Measurements from ENCODE around the gene RASAL1.

RASAL1 gene

GRCh38 chr12:113096675-113097461, 38.7 kb downstream of the RASAL1 start:
- Mint-ChIP-seq H3K4me1 (ENCODE audit: low read depth) (peaks cover 2% of the 10 kb centered on the region), H3K4me3 (no peak overlapping the region), H3K27me3 (ENCODE audit: low read depth) (no peaks in the 10 kb centered on the region), H3K36me3 (ENCODE audit: low read depth) (no peaks in the 10 kb centered on the region), H3K27ac (no peak overlapping the region), H3K9me3 (no peaks in the 10 kb centered on the region)
- no peak for DNase-seq (ENCODE audit: low spot score)

- H3K36me3 Mint-ChIP-seq (ENCODE audit: low read depth) = no peaks in the 10 kb centered on the region
- no peaks in the 10 kb centered on the region for H3K27me3 Mint-ChIP-seq (ENCODE audit: low read depth)
- no peak overlapping the region for H3K4me3 Mint-ChIP-seq
- no peaks in the 10 kb centered on the region for H3K9me3 Mint-ChIP-seq
- H3K4me1 Mint-ChIP-seq (ENCODE audit: low read depth) = peaks cover 2% of the 10 kb centered on the region
- DNase-seq (ENCODE audit: low spot score) = no peak
- H3K27ac Mint-ChIP-seq = no peak overlapping the region
Observed at GRCh38 chr12:113095405-113095804, 40.2 kb downstream of the RASAL1 start.

DNA sequence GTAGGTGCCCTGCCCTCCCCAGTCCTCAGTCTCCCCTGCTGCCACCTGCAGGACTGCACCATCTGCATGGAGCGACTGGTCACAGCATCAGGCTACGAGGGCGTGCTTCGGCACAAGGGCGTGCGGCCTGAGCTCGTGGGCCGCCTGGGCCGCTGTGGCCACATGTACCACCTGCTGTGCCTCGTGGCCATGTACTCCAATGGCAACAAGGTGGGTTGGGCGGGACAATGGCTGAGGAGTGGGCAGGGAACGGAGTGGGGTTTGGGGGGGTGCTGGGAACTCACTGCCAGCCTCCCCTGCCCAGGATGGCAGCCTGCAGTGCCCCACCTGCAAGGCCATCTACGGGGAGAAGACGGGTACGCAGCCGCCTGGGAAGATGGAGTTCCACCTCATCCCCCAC, 40.8 kb downstream of the RASAL1 start:
- DNase-seq (ENCODE audit: low spot score) = no peak
- H3K27ac Mint-ChIP-seq = no peak overlapping the region
- H3K9me3 Mint-ChIP-seq = no peaks in the 10 kb centered on the region
- no peaks in the 10 kb centered on the region for H3K27me3 Mint-ChIP-seq (ENCODE audit: low read depth)
- no peaks in the 10 kb centered on the region for H3K36me3 Mint-ChIP-seq (ENCODE audit: low read depth)
- no peak overlapping the region for H3K4me3 Mint-ChIP-seq
- peaks cover 5% of the 10 kb centered on the region for H3K4me1 Mint-ChIP-seq (ENCODE audit: low read depth)

DNA sequence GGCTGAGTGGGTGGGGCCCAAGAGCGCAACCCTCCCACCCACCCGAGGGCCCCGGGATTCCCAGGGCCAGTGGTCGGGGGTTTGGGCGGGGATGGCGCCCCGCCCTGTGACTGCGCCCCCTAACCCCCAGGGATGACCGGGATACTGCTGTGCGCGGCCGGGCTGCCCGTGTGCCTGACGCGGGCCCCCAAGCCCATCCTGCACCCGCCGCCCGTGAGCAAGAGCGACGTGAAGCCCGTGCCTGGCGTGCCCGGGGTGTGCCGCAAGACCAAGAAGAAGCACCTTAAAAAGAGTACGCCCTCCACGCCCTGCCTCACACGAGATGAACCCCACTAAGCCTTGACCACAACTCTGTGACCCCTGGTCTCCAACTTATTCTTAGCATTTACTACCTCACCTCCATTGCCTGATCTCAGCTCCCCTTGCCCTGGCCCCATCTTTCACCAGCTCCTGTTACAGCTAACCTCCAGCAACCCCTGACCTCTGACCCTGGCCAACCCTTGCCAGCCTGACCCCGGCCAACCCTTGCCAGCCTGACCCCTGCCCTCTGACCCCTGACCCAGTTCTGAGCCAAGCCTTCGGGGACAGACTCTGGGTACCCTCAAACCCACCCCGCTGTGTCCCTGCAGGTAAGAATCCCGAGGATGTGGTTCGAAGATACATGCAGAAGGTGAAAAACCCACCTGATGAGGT, 42.0 kb downstream of the RASAL1 start:
- Mint-ChIP-seq H3K4me1 (ENCODE audit: low read depth) (peaks cover 10% of the 10 kb centered on the region), H3K36me3 (ENCODE audit: low read depth) (no peaks in the 10 kb centered on the region), H3K27me3 (ENCODE audit: low read depth) (no peaks in the 10 kb centered on the region), H3K9me3 (no peaks in the 10 kb centered on the region), H3K27ac (no peak overlapping the region), H3K4me3 (no peak overlapping the region)
- no peak for DNase-seq (ENCODE audit: low spot score)

- no peak for DNase-seq (ENCODE audit: low spot score)
- Mint-ChIP-seq H3K4me1 (ENCODE audit: low read depth) (peaks cover 9% of the 10 kb centered on the region), H3K27me3 (ENCODE audit: low read depth) (no peaks in the 10 kb centered on the region), H3K4me3 (no peak overlapping the region), H3K9me3 (no peaks in the 10 kb centered on the region), H3K36me3 (ENCODE audit: low read depth) (no peaks in the 10 kb centered on the region), H3K27ac (no peak overlapping the region)
Observed at GRCh38 chr12:113092607-113093408, 42.8 kb downstream of the RASAL1 start.

DNA sequence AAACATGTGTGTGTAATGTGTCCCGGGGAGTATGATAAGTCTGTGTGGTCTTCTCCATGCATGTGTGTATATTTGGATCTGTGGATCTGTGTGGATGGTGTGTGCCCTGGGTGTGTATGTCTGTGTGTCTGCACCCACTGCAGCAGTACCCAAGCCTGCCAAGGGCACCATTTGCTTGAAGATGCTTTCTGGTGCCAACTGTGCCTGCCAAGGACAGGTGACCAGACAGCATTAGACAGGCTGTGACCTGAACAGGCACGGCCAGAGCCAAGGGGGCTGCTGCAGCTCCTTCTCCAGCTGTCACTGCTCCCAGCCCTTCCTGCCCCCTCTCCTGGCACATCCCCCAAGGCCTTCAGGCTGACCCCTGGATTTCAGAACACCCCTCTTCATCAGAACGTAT, 44.1 kb downstream of the RASAL1 start:
- no peak overlapping the region for H3K4me3 Mint-ChIP-seq
- no peak overlapping the region for H3K27ac Mint-ChIP-seq

DNA sequence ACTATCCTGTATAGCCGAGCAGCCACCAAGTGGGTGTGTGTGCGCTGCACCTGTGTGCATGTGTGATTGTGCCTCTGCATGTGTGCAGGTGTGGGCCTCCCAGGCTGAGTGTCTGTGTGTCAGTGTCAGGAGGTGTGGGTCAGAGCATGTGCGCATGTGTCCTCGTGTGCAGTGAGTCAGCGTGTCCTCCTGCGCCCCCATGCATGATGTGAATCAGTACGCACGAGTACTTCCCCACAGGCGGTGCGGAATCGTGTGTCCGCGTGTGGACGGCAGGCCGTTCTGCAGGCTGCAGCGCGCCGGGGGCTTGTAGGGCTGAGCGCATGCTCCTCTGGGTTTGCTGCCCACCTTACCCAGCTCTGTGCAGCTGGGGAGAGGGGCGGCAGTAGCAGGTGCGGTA, 44.8 kb downstream of the RASAL1 start:
- Mint-ChIP-seq H3K4me1 (ENCODE audit: low read depth) (peaks cover 20% of the 10 kb centered on the region), H3K9me3 (no peaks in the 10 kb centered on the region), H3K36me3 (ENCODE audit: low read depth) (no peaks in the 10 kb centered on the region), H3K27me3 (ENCODE audit: low read depth) (no peaks in the 10 kb centered on the region), H3K27ac (no peak overlapping the region), H3K4me3 (no peak overlapping the region)
- DNase-seq (ENCODE audit: low spot score) = no peak

More for the DNA sequence above, 44.1 kb downstream of the RASAL1 start:
- H3K27me3 Mint-ChIP-seq (ENCODE audit: low read depth) = no peaks in the 10 kb centered on the region
- no peaks in the 10 kb centered on the region for H3K36me3 Mint-ChIP-seq (ENCODE audit: low read depth)
- H3K4me1 Mint-ChIP-seq (ENCODE audit: low read depth) = peaks cover 16% of the 10 kb centered on the region
- no peaks in the 10 kb centered on the region for H3K9me3 Mint-ChIP-seq
- DNase-seq (ENCODE audit: low spot score) = no peak

DNA sequence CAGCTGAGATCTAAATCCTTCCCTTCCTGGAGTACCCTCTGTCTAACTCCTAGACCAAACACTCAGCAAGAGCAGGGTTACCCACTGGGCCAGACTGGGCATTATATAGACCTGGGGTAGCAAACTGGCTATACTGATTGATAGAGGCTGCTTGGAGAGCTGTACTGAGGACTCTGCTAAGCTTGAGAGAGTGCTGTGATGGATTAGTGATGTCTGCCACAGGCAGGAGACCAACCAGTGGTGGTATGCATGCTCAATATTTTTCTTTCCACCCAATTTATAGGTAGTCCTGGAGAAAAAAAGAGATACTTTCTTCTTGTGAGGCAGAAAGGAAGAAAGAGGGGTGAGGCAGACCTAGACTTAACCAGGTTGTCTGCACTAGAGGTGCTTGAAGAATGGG, 45.7 kb downstream of the RASAL1 start:
- DNase-seq (ENCODE audit: low spot score) = no peak
- Mint-ChIP-seq H3K4me3 (no peak overlapping the region), H3K4me1 (ENCODE audit: low read depth) (peaks cover 20% of the 10 kb centered on the region), H3K9me3 (no peaks in the 10 kb centered on the region), H3K27ac (no peak overlapping the region), H3K27me3 (ENCODE audit: low read depth) (no peaks in the 10 kb centered on the region), H3K36me3 (ENCODE audit: low read depth) (no peaks in the 10 kb centered on the region)

DNA sequence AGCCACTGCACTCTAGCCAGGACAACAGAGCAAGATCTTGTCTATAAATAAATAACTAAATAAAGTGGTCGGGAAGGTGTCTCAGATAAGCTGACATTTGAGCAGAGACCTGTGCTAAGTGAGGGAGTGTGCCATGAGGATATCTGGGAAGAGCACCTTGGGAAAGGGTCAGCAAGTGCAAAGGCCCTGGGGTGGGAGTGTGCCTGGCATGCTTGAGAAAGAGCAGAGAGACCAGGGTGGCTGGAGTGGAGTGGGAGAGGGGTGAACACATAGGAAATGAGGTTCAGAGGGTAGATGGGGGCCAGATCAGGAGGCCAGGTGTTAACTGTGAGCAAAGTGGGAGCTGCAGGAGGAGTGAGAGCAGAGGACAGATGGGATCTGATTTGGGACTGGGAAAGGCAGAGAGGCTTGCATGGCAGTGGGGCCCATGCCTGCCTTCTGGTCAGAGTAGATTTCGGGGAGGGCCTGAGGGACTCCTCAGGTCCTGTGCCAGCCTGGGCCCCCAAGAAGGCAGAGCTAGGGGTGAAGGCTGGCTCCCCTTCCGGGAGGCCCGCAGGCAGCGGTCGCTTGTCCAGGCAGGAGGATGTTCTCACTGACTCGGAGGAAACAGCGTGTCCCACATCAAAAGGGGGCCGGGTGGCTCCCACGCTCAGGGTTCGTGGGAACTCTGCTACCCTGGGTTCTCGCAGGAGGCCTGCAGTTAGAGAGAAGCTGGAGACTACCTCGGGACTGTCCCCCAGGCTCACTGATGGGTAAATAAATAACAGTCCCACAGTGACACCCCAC, 46.4 kb downstream of the RASAL1 start:
- Mint-ChIP-seq H3K27me3 (ENCODE audit: low read depth) (no peaks in the 10 kb centered on the region), H3K4me1 (ENCODE audit: low read depth) (peaks cover 20% of the 10 kb centered on the region), H3K4me3 (no peak overlapping the region), H3K27ac (peak overlapping the region; percentile 28), H3K9me3 (no peaks in the 10 kb centered on the region), H3K36me3 (ENCODE audit: low read depth) (no peaks in the 10 kb centered on the region)
- DNase-seq (ENCODE audit: low spot score) = no peak

DNA sequence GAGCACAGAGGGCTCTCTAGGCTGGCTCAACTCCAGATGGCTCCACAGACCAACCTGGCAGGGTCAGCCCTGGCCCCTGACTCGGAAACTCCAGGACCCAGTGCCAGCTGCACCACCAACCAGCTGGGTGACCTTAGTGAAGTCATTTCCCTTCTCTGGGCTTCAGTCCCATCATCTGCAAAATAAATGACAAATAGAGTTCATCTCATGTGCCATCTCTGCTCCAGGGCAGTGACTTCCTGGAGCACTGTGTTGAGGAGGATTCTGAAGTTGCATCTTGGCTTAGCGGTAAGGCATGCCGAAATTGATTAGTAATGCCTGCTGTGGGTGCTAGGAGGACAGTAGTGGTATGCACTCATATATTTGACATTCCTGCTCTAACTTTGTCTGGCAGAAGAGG, 47.5 kb downstream of the RASAL1 start:
- Mint-ChIP-seq H3K27me3 (ENCODE audit: low read depth) (no peaks in the 10 kb centered on the region), H3K27ac (no peak overlapping the region)

GRCh38 chr12:113087193-113087592, 48.4 kb downstream of the RASAL1 start:
- H3K4me3 Mint-ChIP-seq = no peak overlapping the region

More for the DNA sequence above, 47.5 kb downstream of the RASAL1 start:
- Mint-ChIP-seq H3K9me3 (no peaks in the 10 kb centered on the region), H3K4me1 (ENCODE audit: low read depth) (peaks cover 20% of the 10 kb centered on the region), H3K4me3 (no peak overlapping the region), H3K36me3 (ENCODE audit: low read depth) (no peaks in the 10 kb centered on the region)
- DNase-seq (ENCODE audit: low spot score) = no peak

DNA sequence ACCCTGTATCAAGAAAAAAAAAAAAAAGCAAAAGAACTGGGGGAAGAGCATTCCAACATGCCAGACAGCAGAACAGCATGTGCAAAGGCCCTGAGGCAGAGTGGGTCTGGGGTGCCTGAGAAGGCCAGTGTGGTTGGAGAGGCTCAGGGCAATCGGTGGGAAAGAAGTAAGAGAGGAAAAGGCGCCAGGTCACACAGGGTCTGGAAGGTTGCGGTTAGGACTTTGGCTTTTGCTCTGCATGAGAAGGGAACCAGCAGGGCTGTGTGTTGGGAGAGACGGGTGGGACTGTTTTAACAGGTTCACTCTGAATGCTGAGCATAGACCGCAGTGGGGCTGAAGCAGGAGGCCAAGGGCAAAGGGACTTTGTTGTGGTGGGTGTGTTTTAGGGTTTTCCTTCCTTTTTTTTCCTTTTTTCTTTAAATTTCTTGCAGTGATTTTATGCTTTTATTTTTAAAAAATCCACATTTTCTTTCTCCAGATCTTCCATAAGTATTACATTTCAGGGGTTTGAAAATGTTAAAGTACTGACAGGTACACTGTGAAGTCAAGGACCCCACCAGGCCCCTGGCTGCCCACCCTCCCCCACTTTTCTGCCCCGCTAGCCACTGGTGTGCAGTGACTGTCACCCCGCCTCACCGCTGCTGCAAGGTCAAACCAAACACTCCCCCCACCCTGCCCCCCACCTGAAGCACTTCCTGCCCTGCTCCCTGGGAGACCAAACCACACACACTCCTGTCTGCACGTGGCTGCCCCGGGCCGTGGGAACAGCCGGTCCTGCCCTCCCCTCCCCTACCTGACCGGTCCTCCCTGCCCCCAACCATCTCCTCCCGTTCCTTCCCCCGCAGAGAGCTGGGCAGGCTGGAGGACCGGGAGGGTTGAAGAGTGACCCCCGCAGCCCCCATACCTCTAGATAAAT, 49.1 kb downstream of the RASAL1 start:
- Mint-ChIP-seq H3K27me3 (ENCODE audit: low read depth) (no peaks in the 10 kb centered on the region), H3K36me3 (ENCODE audit: low read depth) (no peaks in the 10 kb centered on the region), H3K27ac (no peak overlapping the region), H3K4me1 (ENCODE audit: low read depth) (peaks cover 20% of the 10 kb centered on the region), H3K9me3 (no peaks in the 10 kb centered on the region), H3K4me3 (no peak overlapping the region)
- DNase-seq (ENCODE audit: low spot score) = no peak

More at GRCh38 chr12:113087193-113087592, 48.4 kb downstream of the RASAL1 start:
- Mint-ChIP-seq H3K4me1 (ENCODE audit: low read depth) (peaks cover 20% of the 10 kb centered on the region), H3K9me3 (no peaks in the 10 kb centered on the region), H3K27ac (no peak overlapping the region), H3K36me3 (ENCODE audit: low read depth) (no peaks in the 10 kb centered on the region), H3K27me3 (ENCODE audit: low read depth) (no peaks in the 10 kb centered on the region)
- no peak for DNase-seq (ENCODE audit: low spot score)

Measured in T-helper 2 cell treated with Interferon-gamma antibody and Interleukin-4, amounts not matched to agents 5 μg/mL and 100 μg/mL, for 36 hours (primary cell).